Stromal cell of bone marrow (primary cell): ENCODE data around the gene POLR1G.
"Not testable (repeated sequence)": the region's sequence is repeated elsewhere in the genome, so short reads cannot be mapped to it uniquely, and the experiment has no call there.

Source experiments
- DNase-seq: peaks from one replicate; pipeline ENCODE4 v3.0.0-alpha.2; 2012; ENCODE audit warnings: low read depth

POLR1G gene

GRCh38 chr19:45420356-45420755 is 13.9 kb downstream of the POLR1G start:
- DNase-seq: no peak

- no peak for DNase-seq
Observed at GRCh38 chr19:45420871-45421270, 14.4 kb downstream of the POLR1G start.

- DNase-seq: no peak
Observed at GRCh38 chr19:45421947-45422498, 15.6 kb downstream of the POLR1G start.

- no peak for DNase-seq
Observed at GRCh38 chr19:45423033-45423588, 16.7 kb downstream of the POLR1G start.

- DNase-seq: peak; percentile 86
Observed at GRCh38 chr19:45423589-45424190, 17.2 kb downstream of the POLR1G start, which contains the start of gene ERCC1. Gene ERCC1, minus strand, starts transcription at chr19:45423917. Its CDS starts 543 bp downstream, at chr19:45423374.

GRCh38 chr19:45424191-45425058 is 18.0 kb downstream of the POLR1G start:
- peak; percentile 88 for DNase-seq

DNA sequence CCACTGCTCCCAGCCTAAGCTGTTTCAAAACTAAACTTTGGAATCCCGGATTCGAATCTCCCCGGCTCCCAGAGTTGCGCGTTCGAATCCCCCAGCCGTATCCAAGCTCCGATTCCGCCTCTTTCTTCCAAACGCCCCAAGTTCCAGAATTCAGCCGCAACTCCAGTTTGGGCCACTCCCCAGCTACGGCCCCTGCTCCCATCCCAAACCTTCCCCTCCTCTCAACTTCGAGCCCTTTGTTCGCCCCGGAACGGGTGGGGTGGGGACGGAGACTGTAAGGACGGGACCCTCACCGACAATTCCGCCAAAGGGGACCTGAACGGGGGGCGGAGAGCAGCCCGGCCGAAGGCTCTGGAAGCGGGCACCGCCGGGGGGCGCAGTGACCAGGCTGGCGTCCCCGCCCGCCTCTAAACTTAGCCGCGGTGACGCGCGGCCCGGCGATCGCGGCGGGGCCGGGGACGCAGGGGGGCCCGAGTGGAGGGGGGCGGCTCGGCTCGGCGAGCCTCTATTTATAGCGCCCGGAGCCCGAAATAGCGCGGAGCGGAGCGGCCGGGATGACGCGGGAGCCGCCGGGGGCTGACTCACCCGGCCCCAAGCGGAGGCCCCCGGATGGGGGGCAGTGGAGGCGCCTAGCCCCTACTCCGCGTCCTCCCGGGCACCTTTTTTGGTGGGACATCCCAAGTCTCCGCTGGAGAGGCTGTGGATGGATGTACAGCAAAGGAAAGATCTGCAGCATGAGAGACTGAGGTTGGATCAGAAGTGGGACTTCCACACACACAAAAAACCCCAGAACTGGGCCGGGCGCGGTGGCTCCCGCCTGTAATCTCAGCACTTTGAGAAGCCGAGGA is 22.2 kb downstream of the POLR1G start:
- no peak for DNase-seq

DNA sequence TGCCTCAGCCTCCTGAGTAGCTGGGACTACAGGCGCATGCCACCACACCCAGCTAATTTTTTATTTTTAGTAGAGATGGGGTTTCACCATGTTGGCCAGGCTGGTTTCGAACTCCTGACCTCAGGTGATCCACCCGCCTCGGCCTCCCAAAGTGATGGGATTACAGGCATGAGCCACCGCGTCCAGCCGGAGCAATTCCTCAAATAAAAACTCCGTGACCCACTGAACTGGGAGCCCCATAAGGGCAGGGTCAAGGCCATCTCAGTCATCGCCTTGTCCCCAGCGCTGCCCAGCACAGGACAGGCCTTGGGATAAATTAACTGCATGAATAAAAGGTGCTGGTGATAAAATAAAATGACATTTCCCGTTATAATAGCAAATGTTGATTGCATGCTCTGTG is 23.5 kb downstream of the POLR1G start:
- not testable (repeated sequence) for DNase-seq

DNA sequence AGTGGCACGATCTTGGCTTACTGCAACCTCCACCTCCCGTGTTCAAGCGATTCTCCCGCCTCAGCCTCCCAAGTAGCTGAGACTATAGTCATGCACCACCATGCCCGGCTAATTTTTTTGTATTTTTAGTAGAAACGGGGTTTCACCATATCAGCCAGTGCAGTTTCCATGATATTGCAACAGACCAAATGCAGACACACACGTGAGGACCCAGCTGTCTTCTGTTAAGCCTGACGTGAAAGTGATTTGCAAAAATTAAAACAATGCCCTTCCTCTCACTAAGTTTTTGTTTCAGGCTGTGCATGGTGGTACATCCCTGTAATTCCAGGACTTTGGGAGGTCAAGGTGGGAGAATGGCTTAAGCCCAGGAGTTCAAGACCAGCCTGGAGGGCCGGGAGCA is 24.6 kb downstream of the POLR1G start:
- DNase-seq: not testable (repeated sequence)

- not testable (repeated sequence) for DNase-seq
Observed at GRCh38 chr19:45432543-45432942, 26.1 kb downstream of the POLR1G start.

GRCh38 chr19:45437328-45437727 is 30.9 kb downstream of the POLR1G start:
- DNase-seq: no peak

- no peak for DNase-seq
Observed at GRCh38 chr19:45439190-45439568, 32.7 kb downstream of the POLR1G start.

- no peak for DNase-seq
Observed at GRCh38 chr19:45439569-45440258, 33.3 kb downstream of the POLR1G start.

GRCh38 chr19:45440259-45440638 is 33.8 kb downstream of the POLR1G start:
- no peak for DNase-seq

- no peak for DNase-seq
Observed at GRCh38 chr19:45440873-45441654, 34.6 kb downstream of the POLR1G start.

GRCh38 chr19:45442408-45442777 is 35.9 kb downstream of the POLR1G start:
- no peak for DNase-seq

GRCh38 chr19:45442778-45443461 is 36.5 kb downstream of the POLR1G start:
- DNase-seq: no peak

- no peak for DNase-seq
Observed at GRCh38 chr19:45443462-45444317, 37.2 kb downstream of the POLR1G start.
